ENCODE results near the gene GPR132.

DNA sequence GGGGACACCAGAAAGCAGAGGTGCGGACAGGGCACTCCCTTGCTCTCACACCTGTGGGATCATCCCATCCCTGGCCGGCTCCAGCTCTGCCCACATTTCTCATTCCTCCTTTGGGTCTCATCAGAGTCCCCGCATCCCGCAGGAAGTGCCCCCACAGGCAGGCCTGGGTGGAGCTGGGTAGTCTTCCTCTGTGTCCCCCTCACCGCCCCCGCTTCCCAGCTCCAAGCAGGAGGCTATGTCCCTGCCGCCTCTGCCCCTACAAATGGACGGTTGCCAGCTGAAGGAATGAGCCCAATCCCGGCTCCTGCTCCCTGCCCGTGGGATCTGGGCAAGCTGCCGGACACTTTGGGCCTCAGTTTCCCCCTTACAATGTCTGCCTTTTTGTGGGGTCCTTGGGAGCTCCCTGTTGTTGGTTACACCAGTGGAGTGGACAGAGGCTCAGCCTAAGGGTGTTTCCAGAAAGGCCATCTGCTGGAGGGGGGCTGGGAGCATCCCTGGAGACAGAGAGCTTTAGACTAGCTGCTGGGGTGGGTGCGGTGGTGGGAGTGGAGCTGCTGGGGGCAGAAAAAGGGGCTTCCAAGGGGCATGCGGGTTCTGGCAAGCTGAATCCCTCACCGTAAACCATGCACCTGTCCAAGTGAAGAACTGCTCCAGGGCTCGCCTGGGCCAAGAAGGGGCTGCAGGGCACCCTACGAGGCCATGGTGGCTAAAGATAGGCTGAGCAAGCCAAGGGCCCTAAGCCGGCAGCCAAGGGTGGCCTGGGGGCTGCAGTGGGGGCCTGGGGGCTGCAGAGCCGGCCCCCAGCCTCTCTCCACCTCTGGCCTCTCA, 7.9 kb upstream of the GPR132 start:
- TF ChIP-seq GABPA (IDR thresholded peaks at IDR 0.05; ENCODE audit: low read depth), result no peak
- TF ChIP-seq CTCF (IDR thresholded peaks at IDR 0.05; ENCODE audit: insufficient read depth, low read length), result no peak
- no peak for TF ChIP-seq POLR2AphosphoS5 (IDR thresholded peaks at IDR 0.05; ENCODE audit: low read depth)
- TF ChIP-seq REST (IDR thresholded peaks at IDR 0.05; ENCODE audit: insufficient replicate concordance, low read depth), result no peak

Data from HL-60 (cell line).